Activated CD4-positive, CD25-positive, alpha-beta regulatory T cell treated with anti-CD3 and anti-CD28 coated beads, Interleukin-2, amount 50 U/mL, for 16 hours (primary cell): ENCODE data around the gene RYR3.

Source experiments
- DNase-seq: peaks from one replicate; pipeline ENCODE4 v3.0.0-alpha.2; 2020; ENCODE audit warnings: low read depth, low spot score

The RYR3 gene

DNA sequence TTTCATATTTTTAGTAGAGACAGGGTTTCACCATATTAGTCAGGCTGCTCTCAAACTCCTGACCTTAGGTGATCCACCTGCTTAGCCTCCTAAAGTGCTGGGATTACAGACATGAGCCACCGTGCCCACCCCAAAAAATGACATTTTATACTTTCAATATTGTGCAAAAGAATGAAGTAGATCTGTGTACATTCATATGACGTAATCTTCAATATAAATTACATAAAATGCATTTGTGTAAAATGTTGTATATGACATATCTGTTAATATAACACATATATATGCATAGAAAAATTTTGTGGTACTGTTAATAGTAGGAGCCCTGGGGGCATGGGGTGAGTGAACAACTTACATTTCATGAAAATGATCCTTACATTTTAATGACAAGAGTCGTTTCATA lies 71.7 kb downstream of the RYR3 start:
- no peak for DNase-seq

DNA sequence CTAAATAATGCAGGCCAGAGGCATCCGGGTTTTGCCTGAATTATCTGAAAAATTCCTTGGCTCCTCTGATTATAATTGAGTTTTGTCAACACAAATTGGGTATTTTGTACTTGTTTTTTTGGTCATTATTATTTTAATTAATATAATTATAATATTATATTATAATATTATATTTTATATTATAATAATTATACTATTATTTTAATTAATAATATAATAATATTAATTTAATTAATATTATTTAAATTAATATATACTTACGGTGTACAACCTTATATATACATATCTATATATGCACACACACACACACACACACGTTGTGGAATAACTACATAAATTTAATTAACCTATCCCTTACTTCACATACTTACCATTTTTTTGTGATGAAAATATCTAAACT lies 73.5 kb downstream of the RYR3 start:
- no peak for DNase-seq

- DNase-seq: no peak
Observed at GRCh38 chr15:33392453-33392852, 81.7 kb downstream of the RYR3 start.

GRCh38 chr15:33393546-33393945 lies 82.8 kb downstream of the RYR3 start:
- DNase-seq: no peak

DNA sequence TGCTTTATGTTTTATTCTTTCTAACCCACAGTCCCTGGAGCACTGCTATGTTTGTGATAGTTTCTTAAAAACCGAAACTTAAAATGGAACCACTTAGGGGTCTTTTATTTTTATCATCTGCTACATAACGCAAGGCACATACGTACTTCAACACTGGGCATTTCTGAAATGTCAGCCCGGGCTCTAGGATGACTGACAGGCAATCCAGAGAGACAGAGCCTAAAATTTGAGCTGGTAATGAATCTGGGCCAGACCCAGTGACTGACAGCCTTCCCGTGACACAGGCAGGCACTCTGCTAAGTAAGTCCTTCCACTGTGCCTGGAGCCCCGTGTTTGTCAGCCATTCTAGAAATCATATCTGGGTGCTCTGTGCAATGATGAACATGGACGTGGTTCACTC lies 84.6 kb downstream of the RYR3 start:
- DNase-seq: no peak

DNA sequence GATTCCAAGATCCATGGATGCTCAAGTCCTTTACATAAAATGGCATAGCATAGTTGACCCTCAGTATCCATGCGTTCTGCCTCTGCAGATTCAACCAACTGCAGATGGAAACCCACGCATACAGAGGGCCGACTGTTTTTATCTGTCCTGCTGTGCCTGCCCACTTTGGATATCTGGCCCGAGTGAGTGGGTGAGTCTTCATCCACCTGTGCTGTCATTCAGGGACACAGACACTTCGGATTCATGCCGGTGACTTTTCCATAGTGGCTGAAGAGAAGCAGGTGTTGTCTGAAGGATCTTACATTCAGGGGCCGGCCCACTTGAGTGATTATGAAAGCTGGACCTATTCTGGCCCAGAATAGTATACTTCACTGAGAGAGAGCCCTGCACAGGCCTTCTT lies 85.1 kb downstream of the RYR3 start:
- no peak for DNase-seq

GRCh38 chr15:33396475-33396874 lies 85.7 kb downstream of the RYR3 start:
- no peak for DNase-seq

DNA sequence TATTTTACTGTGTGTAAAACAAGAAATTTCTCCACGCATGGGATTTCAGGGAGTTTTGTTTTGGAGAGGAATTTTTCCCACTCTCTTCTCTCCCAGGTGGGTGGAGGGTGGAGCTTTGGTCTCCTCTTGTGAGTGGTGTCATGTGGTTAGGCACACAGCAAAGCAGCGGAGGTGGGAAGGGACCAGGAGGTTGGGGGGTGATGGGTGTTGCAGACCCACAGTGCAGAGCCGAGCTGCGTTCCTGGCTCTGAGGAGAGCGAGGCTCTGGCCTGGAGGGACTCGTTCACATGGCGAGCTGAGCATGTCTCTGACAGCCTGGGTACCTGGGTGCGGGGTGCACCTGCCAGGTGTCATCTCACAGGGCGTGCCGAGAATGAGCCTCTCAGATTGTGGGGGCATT lies 87.8 kb downstream of the RYR3 start:
- no peak for DNase-seq

- DNase-seq: no peak
Observed at GRCh38 chr15:33400941-33401340, 90.2 kb downstream of the RYR3 start.

DNA sequence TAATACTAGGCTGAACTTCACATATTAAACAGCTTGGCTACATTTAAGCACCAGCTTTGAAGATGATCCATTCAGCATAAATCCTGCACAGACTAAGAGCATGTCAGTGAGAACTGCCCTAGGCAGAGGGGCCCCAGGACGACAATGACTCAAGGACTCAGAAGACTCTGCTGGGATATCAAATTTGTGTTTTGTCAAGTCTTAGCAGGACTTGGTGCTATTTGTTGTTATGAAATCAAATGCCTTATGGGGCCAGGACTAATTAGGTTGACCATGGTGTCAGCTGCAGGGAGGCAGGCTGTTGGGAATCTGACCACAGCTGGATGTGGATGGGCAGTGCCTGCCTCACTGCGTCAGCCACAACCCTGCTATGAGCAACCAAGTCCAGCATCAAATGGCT lies 91.8 kb downstream of the RYR3 start:
- no peak for DNase-seq

DNA sequence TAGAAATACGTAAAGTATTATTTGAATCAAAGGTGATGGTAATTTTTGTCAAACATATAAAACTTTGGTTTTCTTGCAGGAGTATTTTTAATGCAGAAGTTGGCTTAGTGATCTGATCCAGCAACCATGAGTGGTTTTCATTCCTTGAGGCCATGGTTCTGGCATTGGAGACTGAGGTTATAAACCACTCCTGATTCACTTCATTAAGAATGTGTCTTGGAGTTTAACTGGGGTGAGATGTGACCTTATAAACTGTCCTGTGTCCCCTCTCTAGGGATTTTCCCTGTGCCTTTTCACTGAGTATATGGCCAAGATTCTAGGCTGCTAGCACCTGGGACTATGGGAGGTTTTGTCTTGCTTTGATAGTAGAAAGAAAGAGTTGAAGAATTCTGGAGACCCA lies 94.3 kb downstream of the RYR3 start:
- no peak for DNase-seq

DNA sequence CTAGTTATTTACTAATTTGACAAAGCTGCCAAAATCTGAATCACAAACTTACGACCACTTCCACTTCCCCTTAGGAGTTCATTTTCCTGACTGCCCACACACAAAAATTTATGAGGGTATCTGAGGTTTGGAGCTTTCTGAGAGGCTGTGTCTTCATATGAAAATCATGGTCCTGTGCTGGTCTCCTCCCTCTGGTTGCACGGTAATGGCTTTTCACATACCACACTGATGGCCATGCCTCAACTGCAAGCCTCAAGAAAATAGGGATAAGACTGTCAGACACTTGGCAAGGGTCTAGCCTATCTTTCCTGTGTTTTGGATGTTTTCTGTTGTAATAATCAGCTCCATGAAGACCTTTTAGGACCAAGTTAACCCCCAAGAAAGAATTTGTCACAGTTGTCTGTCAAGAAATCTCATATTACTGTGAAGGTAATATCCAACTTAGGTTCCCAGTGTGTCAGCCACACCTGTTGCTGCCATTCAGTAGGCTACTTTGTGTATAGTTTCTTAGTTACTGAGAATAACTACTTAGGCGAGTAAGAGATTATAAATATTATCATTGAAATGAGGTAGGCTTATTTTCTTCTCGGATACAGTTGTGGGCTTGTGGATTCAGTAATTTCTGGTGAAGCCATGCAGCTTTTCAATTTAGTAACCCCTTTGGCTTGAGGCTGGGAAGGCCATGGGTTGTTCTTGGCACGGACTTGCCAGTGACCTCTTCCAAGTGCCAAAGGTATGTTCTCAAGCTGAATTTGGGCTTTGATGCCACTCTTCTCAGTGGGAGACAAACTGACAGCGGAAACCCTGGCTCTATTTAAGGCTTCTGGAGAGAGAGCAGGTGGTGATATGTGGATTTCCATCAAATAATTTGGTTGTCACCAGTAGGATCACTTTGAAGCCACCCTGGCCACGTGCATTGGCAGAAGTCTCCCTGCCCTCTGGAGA lies 101.1 kb downstream of the RYR3 start:
- DNase-seq: no peak

DNA sequence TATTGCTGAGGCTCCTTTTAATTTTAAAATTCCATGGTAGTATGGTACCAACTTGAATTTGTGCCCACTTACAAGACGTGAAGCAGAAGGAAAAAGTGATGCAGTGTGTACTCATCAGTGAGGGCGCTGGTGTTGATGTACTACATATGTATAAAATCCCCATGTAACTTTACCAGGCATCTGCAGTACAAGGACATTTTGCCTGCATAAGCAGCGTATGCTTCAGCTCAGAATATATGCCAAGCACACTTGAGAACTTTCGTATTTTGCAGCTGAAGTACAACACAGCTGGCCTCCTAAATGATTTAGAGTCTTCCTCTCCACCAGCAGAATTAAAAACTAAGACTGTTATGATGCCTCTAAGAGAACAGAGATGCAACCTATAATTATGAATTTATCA lies 108.9 kb downstream of the RYR3 start:
- DNase-seq: no peak

GRCh38 chr15:33424025-33424424 lies 113.3 kb downstream of the RYR3 start:
- no peak for DNase-seq

- no peak for DNase-seq
Observed at GRCh38 chr15:33425142-33425541, 114.4 kb downstream of the RYR3 start.

- no peak for DNase-seq
Observed at GRCh38 chr15:33430577-33430976, 119.8 kb downstream of the RYR3 start.

DNA sequence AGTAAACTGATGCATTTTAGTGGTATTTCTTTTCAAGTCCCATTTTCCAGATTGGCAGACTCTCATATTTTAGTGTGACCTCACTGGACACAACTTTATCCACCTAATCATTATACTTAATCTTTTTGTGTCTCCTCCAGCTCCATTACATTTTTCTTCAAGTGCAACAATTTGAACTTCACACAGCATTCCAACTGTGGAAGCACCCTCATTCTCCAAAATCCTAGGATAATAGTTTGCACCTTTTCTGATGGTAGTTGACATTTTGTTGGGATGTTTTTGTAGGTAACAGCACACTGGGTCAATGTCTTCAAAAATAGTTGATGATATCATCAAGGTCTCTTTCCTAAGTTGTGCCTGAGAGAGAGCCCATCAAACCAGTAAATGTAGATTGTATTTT lies 123.1 kb downstream of the RYR3 start:
- DNase-seq: no peak

DNA sequence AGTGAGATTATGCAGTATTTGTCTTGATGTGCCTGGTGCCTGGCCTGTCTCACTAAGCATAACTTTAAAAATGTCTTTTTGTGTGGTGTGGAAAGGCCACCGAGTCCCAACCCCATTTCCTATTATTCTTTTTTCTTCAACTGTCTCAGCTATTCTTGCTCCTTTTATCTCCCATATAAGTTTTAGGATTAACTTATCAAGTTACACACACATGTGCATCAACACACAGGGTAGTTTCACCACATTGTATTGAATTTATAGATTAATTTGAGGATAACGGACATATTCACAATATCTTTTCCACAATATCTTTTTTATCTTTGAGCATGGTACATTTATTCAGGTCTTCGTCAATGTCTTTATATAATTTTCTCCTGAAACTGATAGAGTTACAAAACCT lies 127.6 kb downstream of the RYR3 start:
- no peak for DNase-seq

GRCh38 chr15:33440900-33441299 lies 130.1 kb downstream of the RYR3 start:
- DNase-seq: no peak

- no peak for DNase-seq
Observed at GRCh38 chr15:33442449-33442848, 131.7 kb downstream of the RYR3 start.

DNA sequence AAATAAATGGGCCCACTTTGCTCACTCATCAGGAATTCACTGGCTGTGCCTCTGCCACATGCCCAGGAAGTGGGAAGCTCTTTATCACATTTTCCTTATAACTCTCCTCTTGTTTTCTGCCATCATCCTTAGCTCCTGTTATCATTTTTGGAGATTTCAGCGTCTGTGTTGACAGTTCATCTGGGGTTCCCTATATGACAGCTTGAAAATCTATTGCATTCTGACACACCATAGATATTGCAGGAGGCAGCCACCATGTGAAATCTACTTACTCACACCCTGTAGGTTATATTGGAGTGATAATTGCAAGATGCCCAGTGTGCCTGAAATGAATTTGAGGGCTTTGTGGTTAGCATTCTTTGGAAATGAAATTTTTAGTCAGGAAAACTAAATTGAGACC lies 132.9 kb downstream of the RYR3 start:
- no peak for DNase-seq

DNA sequence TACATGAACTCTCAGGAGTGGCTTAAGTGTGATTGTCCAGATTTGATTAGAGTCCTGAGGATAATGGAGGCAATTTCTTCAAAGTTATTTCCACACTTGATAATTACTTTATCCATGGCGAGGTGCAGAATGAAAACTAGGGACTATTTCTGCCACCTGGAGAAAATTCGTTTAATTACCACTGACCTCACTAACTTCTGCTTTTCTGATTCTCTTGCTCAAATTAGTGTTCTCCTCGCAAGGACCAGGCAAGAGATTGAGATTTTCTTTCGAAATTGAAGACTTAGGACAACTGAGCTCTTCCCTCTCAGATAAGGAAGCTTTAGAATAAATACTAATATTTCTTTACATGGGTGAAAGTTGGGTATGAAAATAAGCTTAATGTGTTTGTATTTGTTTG lies 135.2 kb downstream of the RYR3 start:
- no peak for DNase-seq

- no peak for DNase-seq
Observed at GRCh38 chr15:33448151-33448550, 137.4 kb downstream of the RYR3 start.
